ENCODE measurements around the gene MKLN1.

DNA sequence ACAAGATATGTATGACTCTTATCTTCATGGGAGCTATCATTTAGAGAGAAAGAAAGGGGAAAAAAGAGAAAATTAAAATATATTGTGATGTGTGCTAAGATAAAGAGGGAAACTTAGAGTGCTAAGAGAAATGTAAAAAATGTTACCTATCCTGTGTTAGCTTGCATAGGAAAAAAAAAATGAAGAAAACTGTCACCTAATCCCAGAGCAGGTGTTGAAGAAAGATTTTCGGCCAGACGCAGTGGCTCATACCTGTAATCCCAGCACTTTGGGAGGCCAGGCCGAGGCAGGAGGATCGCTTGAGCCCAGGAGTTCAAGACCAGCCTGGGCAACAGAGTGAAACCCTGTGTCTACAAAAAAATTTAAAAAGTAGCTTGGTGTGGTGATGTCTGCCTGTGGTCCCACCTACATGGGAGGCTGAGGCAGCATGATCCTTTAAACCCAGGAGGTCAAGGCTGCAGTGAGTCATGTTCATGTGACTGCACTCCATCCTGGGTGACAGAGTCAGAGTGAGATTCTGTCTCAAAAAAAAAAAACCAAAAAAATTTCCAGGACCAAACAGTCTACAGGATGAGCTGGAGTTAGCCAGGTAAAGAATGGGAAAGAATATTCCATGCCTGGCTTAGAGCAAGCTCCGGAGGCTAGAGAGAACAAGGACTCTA lies 2.4 kb upstream of the MKLN1 start:
- TF ChIP-seq, protein P1, sequence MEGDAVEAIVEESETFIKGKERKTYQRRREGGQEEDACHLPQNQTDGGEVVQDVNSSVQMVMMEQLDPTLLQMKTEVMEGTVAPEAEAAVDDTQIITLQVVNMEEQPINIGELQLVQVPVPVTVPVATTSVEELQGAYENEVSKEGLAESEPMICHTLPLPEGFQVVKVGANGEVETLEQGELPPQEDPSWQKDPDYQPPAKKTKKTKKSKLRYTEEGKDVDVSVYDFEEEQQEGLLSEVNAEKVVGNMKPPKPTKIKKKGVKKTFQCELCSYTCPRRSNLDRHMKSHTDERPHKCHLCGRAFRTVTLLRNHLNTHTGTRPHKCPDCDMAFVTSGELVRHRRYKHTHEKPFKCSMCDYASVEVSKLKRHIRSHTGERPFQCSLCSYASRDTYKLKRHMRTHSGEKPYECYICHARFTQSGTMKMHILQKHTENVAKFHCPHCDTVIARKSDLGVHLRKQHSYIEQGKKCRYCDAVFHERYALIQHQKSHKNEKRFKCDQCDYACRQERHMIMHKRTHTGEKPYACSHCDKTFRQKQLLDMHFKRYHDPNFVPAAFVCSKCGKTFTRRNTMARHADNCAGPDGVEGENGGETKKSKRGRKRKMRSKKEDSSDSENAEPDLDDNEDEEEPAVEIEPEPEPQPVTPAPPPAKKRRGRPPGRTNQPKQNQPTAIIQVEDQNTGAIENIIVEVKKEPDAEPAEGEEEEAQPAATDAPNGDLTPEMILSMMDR (IDR thresholded peaks at IDR 0.05; ENCODE audit: insufficient read depth, low read length, poor library complexity, severe bottlenecking): no peak
- no peak for TF ChIP-seq EZH2phosphoT487 (conservative IDR thresholded peaks at IDR 0.05; ENCODE audit: low read length)

Measured in SU-DHL-6 (cell line).